ENCODE measurements around the gene RAP2A. TPM values are rescaled to one million over a fixed set of nuclear protein-coding genes. Genes with fewer than 3 reads are reported as not detected.

Gene RAP2A
- total RNA-seq: 10 to 100 TPM in 1 of 2 donors, 1 to 10 TPM in 1; 8.1 to 19.0 TPM

DNA sequence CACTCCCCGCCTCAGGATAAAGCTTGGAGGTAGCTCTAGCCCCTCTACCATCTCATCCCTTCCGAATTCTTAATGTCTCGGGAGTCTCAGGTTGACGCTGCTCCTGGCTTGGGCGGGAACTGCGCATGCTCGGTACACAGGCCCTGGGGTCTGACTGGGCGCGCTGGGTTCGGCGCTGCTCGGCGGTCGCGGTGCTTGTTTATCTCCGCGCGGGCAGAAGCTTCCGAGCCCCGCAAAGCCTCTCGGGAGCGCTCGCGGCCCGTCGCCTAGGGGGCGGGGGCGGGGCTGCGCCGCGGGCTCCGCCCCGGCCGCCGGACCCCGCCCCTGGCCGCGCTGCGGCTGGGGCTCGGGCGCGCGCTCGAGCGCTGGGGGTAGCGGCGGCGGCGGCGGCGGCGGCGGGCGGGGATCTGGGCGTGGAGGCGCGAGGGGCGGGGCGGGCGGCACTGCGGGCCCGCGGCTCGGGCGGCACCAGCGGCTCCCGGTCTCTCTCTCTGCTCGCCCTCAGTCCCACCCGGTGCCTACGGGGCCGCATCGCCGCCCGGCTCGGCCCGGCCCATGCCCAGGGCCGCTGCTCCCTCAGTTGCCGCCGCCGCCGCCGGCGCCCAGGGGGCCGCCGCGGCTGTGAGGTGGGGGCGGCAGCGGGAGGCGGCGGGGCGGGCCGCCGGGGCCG is at the start of gene RAP2A:
TSS of gene RAP2A (plus strand) at position 443 of the 670 bp plus-strand sequence. CDS start 302 bp downstream, outside the sequence.
- peaks cover 0 to 12% of the 10 kb centered on the region in 2 donors for H3K36me3 Mint-ChIP-seq
- H3K27ac Mint-ChIP-seq: peak within 1 kb of the TSS; percentile 92 to 100
- no peaks in the 10 kb centered on the region for H3K9me3 Mint-ChIP-seq
- DNase-seq (ENCODE audit: low spot score in 2 of 2): peak; percentile 81 to 89
- ATAC-seq: peak; percentile 54 to 69

DNA sequence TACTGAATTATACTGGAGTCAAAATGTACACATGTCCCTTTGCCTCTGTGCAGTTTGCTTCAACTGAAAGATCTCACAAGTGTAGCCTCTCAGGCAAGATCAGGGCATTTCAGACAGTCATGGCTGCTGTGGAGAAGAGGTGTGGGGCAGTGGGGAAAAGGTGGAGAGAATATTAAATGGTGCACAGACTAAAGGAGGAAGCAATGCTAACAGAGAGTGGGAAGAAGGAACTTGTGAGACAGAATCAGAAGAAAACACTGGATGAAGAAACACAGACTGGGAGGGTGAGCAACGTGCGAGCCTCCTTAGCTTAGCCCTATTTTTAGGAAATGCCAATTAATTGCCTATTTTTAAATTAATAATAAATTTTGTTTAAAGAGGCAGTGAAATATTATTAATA is 49.6 kb upstream of the RAP2A start:
- ATAC-seq: no peak
- Mint-ChIP-seq H3K27ac (no peak overlapping the region), H3K36me3 (peaks cover 6 to 14% of the 10 kb centered on the region in 2 donors), H3K9me3 (no peaks in the 10 kb centered on the region)
- no peak for DNase-seq (ENCODE audit: low spot score in 2 of 2)

DNA sequence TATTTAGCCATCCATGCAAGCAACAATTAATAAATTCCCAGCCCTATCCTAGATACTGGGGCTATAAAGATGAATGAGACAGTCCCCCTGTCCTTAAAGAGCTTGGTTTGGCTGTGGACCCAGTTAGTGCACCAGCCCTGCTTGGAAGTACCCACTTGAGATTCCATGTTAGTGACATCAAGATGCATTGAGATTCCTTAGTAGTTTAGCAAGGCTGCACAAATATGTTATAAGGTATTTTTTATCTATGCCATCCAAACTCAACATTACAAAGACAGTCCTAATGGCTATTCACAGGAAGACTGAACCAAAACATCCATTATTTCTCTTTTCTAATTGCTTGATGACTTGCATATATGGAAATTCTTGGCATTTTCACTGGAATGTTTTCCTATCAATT is 48.8 kb upstream of the RAP2A start:
- DNase-seq (ENCODE audit: low spot score in 2 of 2) (no peak), ATAC-seq (no peak)
- peaks cover 6 to 14% of the 10 kb centered on the region in 2 donors for H3K36me3 Mint-ChIP-seq
- H3K9me3 Mint-ChIP-seq: no peaks in the 10 kb centered on the region
- H3K27ac Mint-ChIP-seq: no peak overlapping the region

DNA sequence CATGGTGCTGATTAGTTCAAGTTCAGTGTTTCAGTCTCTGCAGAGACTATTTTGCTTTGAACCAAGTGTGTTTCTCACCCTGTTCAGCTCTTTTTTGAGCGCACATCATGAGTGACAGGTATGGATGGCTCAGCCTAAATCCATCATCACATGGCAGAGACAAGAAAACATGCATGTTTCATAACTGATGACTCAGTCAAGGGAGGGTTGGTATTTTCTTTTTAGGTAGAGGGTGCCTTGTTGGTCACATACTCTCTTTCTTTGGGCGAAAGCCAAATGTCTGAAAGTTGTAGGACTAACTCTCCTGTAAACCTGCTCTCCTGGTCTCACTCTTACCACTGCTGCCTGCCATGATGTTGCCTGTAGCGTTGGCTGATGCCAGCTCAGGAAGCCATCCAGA is 48.1 kb upstream of the RAP2A start:
- ATAC-seq (no peak), DNase-seq (ENCODE audit: low spot score in 2 of 2) (no peak)
- Mint-ChIP-seq H3K27ac (no peak overlapping the region), H3K36me3 (peaks cover 6 to 11% of the 10 kb centered on the region in 2 donors), H3K9me3 (no peaks in the 10 kb centered on the region)

DNA sequence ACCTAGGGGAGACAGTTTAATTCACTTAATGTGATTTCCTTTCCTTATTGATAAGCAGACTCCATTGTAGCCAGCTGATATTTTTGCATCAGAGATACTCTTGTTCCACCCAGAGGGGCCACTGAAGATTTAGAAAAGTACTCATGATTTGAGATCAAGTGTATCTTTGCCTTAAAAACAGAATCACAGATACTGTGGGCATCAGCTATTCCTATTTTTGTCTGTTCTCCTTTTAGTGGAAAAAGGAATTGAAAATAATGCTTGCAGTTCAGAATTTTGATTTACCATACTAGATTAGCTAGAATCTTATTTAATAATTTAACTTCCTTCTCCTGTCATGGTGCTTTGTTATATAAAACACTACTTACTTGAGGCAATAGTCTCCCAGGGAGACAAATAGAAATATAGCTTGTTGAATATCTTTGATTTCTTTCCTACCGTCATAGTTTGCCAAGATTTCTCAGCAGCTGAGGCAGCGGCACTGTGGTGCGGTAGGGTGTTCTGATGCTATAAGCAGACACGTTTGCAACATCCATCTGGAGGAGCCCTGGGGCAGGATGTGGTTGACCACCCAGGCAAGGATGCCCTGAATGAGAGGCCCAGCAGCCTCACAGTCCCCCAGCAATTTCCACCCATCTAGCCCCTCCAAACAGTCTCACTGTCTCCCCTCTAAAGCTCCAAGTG is 47.0 kb upstream of the RAP2A start:
- H3K27ac Mint-ChIP-seq: peak overlapping the region in 1 of 2 donors; percentile 22
- peaks cover 6 to 7% of the 10 kb centered on the region in 2 donors for H3K36me3 Mint-ChIP-seq
- H3K9me3 Mint-ChIP-seq: no peaks in the 10 kb centered on the region
- DNase-seq (ENCODE audit: low spot score in 2 of 2) (no peak), ATAC-seq (peak; percentile 29 to 32)

DNA sequence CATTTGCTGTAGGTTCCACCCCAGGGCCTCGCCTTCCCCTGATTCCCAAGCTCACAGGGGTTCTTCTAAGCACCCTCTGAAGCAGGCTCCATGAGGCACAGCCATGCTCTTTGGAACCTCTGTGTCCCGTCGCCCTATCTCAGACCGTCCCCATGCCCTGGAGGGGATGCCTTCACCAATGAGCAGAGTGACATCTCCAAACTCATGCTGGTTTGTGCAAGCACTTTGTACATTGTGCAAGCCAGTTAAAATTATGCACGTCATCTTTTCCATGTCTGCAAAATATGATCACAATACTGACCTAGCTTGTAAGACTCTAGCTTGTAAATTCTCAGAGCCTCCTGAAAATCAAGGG is 46.5 kb upstream of the RAP2A start:
- peak in 1 of 2 donors; percentile 13 for ATAC-seq
- DNase-seq (ENCODE audit: low spot score in 2 of 2): no peak
- peak overlapping the region in 1 of 2 donors; percentile 22 for H3K27ac Mint-ChIP-seq
- no peaks in the 10 kb centered on the region for H3K9me3 Mint-ChIP-seq
- peaks cover 6 to 7% of the 10 kb centered on the region in 2 donors for H3K36me3 Mint-ChIP-seq

DNA sequence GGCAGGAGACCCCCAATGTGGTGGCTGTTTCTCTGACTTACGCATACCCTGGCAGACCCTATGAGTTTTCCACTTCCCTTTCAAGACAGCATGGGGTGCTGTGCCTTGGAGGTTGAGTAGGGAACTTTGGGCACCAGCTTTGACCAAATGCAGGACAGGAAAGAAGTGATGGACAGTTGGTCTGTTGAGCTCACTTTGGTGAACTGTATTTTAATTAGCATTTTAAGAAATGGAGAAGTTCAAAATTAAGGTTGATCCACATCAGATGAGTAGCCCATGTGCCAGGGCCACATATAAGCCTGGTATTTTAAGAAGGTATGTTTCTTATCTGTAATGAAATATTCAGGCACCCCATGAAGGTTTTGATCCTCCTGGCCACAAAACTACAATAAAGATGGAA is 46.1 kb upstream of the RAP2A start:
- Mint-ChIP-seq H3K27ac (peak overlapping the region in 1 of 2 donors; percentile 22), H3K9me3 (no peaks in the 10 kb centered on the region), H3K36me3 (peaks cover 1 to 7% of the 10 kb centered on the region in 2 donors)
- ATAC-seq: no peak
- no peak for DNase-seq (ENCODE audit: low spot score in 2 of 2)

DNA sequence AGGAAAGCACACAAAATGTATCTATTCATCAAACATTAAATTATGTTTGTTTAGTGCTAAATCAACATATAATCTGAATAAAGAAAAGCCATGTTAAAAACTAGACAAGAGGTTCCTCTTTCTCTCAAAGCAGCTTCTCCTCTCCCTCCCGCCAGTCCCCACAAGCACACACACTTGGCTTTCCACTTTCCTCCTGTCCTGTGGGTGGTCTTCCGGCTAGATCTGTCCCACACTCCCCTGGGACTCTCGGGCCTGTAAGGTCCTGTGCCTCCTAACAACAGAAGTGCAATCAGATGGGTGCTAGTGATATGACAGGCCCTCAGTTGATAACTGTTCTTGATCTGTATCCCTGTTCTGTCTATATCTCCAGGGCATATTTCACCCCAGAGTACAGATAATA is 45.6 kb upstream of the RAP2A start:
- no peak for ATAC-seq
- H3K27ac Mint-ChIP-seq: peak overlapping the region; percentile 25 to 33

DNA sequence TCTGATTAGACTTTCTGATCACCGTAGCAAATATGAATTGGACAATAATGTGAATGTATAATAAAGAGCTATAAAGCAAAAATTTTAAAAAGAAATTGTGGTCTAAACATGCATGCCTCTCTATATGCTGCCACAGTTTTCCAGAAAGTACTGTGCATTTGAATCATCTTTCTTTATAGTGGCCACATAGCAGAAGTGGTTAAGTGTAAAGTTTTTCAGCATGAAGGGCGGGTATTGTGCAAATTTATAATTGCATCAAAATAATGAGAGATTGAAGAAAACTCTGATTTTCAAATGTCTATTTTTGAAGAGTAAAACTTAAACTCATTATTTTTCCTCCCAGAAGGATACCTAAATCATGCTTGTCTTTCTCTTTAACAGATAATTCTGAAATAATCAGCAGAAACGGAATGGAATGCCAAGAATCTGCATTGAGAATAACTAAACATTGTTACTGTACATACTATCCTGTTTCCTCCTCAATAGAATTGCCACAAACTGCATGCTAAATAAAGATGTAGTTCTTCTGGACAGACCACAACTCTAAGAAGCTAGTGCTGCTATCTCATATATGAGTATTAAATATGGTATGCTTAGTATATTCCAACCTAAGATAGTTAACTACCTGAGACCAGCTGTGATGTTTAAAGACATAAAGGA is 42.9 kb upstream of the RAP2A start:
- Mint-ChIP-seq H3K27ac (no peak overlapping the region), H3K9me3 (no peaks in the 10 kb centered on the region), H3K36me3 (peaks cover 0 to 7% of the 10 kb centered on the region in 2 donors)
- ATAC-seq (no peak), DNase-seq (ENCODE audit: low spot score in 2 of 2) (no peak)

More for the DNA sequence above, 45.6 kb upstream of the RAP2A start:
- DNase-seq (ENCODE audit: low spot score in 2 of 2): no peak
- Mint-ChIP-seq H3K36me3 (peaks cover 0 to 7% of the 10 kb centered on the region in 2 donors), H3K9me3 (no peaks in the 10 kb centered on the region)

DNA sequence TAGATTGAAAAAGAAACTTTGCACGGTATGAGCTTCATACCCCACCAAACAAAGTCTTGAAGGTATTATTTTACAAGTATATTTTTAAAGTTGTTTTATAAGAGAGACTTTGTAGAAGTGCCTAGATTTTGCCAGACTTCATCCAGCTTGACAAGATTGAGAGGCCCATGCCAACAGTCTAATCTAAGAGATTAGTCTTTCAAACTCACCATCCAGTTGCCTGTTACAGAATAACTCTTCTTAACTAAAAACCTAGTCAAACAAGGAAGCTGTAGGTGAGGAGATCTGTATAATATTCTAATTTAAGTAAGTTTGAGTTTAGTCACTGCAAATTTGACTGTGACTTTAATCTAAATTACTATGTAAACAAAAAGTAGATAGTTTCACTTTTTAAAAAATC is 41.9 kb upstream of the RAP2A start:
- ATAC-seq (peak in 1 of 2 donors; percentile 30), DNase-seq (ENCODE audit: low spot score in 2 of 2) (no peak)
- Mint-ChIP-seq H3K27ac (no peak overlapping the region), H3K9me3 (no peaks in the 10 kb centered on the region), H3K36me3 (peaks cover 0 to 6% of the 10 kb centered on the region in 2 donors)

DNA sequence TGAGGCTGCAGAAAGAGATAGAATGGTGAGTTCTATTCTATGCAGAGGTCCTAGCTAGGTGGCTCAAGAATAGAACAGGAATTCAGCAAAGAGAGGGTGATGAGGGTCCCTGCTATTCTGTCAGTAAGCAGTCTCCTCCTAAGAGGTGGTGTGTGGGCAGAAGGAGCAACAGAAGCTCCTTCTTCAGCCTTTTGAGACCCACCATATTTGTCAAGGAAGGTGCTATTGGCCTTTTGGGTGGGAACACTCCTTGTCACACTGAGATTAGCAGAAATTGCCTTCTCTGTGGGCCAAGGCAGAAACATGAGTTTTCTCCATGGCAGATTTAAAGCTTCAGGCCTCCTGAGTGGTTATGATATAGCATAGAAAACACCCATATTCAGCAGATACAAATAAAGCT is 39.4 kb upstream of the RAP2A start:
- no peak overlapping the region for H3K27ac Mint-ChIP-seq
- DNase-seq (ENCODE audit: low spot score in 2 of 2): no peak
- no peaks in the 10 kb centered on the region for H3K36me3 Mint-ChIP-seq
- no peak for ATAC-seq
- H3K9me3 Mint-ChIP-seq: no peaks in the 10 kb centered on the region

DNA sequence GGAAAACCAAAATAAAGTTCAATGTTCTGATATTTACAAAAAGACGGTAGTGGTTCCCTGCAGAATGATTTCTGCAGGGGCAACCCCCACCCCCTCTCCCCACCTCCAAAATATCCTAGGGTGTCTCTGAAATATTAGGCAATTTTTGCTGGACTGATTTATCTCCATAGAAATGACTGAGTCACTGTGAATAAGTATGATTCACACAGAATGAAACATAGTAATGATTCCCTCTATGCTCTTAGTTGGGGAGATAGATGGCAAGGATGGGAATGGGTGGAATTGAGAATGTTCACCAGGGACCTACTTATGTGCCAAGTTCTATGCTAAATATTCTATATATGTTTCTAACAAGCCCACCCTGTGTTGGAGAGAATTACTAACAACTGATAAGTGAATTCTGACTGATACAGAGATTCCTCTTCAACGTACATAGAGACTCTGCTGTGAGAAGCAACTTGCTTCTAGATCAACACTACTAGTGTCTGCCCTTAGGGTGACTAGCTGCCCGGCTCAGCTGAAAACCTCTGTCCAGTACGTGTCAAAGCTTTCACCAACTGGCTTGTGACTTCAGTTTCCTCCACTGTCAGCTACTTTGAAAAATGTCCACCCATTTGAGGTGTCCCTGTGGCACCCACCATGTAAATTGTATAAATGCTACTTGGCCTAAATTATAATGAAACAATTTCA is 38.4 kb upstream of the RAP2A start:
- ATAC-seq: no peak
- H3K27ac Mint-ChIP-seq: no peak overlapping the region

DNA sequence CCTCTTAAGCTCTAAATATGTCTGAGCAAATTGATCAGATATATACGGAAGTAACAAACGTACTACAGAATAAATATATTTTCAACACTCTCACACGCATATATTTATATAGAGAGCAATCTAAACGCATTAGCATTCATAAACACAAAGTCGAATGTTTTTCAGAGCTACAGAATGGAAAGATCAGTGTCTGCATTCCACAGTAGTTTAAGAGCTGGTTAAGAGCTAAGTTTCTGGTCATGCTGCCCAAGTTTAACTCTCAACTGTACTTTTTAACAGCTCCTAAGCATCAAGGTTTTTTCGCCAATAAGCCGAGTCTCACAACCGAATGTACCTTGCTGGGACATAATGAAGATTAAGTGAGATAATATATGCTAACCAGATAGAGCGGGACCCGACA is 36.7 kb upstream of the RAP2A start:
- H3K9me3 Mint-ChIP-seq: peaks cover 6 to 8% of the 10 kb centered on the region in 2 donors
- DNase-seq (ENCODE audit: low spot score in 2 of 2) (no peak), ATAC-seq (no peak)
- H3K27ac Mint-ChIP-seq: no peak overlapping the region
- peaks cover 0 to 6% of the 10 kb centered on the region in 2 donors for H3K36me3 Mint-ChIP-seq

More for the DNA sequence above, 38.4 kb upstream of the RAP2A start:
- no peak for DNase-seq (ENCODE audit: low spot score in 2 of 2)
- H3K9me3 Mint-ChIP-seq: no peaks in the 10 kb centered on the region
- H3K36me3 Mint-ChIP-seq: no peaks in the 10 kb centered on the region

DNA sequence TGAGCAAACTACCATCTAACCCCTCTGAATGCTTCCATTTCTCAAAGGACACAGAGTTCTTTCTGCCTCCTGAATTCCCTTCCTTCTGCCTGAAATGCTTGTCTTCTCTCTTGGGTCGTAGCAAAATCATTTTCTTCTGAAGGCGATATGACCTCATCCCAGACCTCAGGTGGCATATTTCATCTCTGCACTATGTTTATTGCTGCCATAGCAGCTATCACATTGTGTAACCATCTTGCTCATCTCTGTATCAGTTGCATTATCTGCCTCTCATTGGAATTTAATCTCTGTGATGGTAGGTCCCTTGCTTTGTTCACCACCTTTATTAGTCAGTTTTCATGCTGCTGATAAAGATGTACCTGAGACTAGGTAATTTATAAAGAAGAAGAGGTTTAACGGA is 32.5 kb upstream of the RAP2A start:
- Mint-ChIP-seq H3K36me3 (peaks cover 0 to 6% of the 10 kb centered on the region in 2 donors), H3K27ac (no peak overlapping the region), H3K9me3 (peaks cover 6 to 8% of the 10 kb centered on the region in 2 donors)
- DNase-seq (ENCODE audit: low spot score in 2 of 2) (no peak), ATAC-seq (no peak)

DNA sequence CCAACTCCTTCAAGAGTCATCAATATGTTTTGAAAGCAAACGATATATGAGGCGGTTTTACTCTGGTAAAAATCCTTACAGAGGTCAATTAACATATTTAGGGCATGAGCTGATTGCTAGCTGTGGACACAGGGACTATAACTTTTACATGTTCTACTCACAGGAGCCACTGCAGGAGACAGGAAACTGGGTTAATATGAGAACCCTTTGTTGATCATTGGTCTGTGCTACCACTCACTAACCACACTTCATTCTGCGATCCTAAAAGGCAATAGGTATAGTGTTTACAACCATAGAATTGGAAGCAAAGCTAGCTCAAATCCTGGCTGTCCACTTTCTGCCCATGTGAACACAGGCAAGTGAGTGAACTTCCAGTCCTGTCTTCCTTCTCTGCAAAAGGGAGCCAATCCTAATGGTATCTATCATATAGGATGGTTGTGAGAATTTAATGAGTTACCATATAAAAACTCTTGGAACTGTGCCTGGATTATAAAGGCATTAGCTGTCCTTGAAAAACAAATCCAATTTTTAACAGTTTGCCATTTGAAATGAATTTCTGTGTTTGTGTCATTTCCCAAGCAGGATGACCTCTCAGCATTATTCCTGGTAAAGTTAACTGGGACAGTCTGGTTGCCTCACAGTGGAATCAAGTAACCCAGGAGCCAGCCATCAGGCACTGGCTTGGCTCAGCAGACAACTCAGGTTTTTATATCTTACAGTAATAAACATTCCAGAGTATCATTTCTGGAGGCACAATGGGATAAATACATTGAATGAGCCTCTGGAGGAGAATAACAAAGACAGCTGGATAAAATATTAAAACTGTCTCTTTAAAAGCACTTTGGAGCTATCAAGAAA is 29.8 kb upstream of the RAP2A start:
- Mint-ChIP-seq H3K27ac (no peak overlapping the region), H3K36me3 (peaks cover 0 to 6% of the 10 kb centered on the region in 2 donors), H3K9me3 (peaks cover 6 to 8% of the 10 kb centered on the region in 2 donors)
- ATAC-seq: no peak
- DNase-seq (ENCODE audit: low spot score in 2 of 2): no peak

DNA sequence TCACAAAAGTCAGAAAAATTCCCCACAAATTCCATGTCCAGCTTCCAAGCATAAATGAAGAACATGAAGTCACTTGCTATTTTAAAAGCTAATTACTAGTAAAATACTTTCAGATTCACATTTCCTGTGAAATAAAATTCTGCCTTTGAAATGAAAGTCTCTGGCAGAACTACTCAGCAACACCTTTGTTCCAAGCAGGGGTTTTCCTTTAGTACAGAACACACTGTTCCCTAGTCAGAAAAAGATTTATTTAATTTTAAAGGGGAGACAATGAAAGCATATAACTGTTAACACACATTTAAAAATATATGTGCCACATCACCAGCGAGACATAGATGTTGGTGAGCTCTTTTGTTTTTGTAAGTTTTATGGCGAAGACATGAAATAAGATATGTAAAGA is 26.4 kb upstream of the RAP2A start:
- Mint-ChIP-seq H3K27ac (no peak overlapping the region), H3K9me3 (no peaks in the 10 kb centered on the region), H3K36me3 (no peaks in the 10 kb centered on the region)
- no peak for ATAC-seq
- DNase-seq (ENCODE audit: low spot score in 2 of 2): no peak

Measured in activated naive CD4-positive, alpha-beta T cell treated with anti-CD3 and anti-CD28 coated beads, Interleukin-2, amount 50 U/mL, for 72 hours (primary cell).